ENCODE results near the gene DDX19B. TPM values are rescaled to one million over a fixed set of nuclear protein-coding genes. Genes with fewer than 3 reads are reported as not detected.

Gene DDX19B
- total and polyA plus RNA-seq, 9 of the 15 experiments (the other 6 are each of a cell fraction or from before 2014, with no cell fraction given) = 7.0 to 32.9 (median 19.3) TPM

DNA sequence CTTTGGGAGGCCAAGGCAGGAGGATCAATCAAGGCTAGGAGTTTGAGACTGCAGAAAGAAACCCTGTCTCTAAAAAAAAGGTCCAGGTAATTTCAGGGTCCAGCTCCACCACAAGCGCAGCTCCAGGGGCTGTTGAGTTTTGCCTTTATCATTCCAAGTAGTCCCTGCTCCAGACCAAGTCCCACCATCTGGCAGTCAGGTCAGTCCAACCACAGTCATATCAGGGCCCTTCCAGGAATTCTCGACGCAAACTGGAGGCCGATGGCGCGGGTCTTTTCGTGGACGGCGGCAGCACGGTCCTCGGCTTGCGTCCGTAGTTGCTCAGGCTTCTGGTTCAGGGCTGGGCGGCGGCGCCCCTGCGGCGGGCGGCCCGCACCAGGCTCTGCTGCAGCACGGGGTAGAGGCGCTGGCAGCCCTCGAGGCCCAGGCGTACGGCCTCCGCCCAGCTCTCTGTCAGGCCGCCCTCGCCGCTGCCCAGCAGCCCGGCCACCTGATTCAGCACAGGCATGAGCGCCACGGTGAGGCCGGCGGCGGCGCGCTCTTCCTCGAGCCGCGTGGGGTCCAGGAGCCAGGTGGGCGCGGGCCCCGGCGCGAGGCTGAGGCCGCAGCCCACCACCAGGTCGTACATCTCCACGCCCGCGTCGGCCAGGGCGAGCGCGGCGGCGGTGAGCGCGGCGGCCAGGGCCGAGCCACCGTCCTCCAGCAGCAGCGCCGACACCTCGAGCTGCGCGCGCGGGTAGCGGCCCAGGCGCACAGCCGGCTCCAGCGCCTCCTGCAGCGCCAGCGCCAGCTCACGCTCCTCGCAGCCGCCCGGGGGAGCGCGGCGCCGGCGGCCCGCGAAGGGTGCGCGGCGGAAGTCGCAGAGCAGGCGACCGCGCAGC is 48.0 kb upstream of the DDX19B start (continued):
- TF ChIP-seq, protein P1, sequence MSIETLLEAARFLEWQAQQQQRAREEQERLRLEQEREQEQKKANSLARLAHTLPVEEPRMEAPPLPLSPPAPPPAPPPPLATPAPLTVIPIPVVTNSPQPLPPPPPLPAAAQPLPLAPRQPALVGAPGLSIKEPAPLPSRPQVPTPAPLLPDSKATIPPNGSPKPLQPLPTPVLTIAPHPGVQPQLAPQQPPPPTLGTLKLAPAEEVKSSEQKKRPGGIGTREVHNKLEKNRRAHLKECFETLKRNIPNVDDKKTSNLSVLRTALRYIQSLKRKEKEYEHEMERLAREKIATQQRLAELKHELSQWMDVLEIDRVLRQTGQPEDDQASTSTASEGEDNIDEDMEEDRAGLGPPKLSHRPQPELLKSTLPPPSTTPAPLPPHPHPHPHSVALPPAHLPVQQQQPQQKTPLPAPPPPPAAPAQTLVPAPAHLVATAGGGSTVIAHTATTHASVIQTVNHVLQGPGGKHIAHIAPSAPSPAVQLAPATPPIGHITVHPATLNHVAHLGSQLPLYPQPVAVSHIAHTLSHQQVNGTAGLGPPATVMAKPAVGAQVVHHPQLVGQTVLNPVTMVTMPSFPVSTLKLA (conservative IDR thresholded peaks at IDR 0.05) = peak in 1 of 2 experiments; percentile 8; a peak in 1 of 4 replicates
- TF ChIP-seq HMG20B (CRISPR knock-in tag; IDR thresholded peaks at IDR 0.05) = no peak
- TF ChIP-seq TAF7 (tag; IDR thresholded peaks at IDR 0.05) = no peak
- TF ChIP-seq NR2C2 (CRISPR knock-in tag; IDR thresholded peaks at IDR 0.05) = peak; percentile 80
- TF ChIP-seq NR2C2 (tag; IDR thresholded peaks at IDR 0.05) = no peak
- no peak for TF ChIP-seq TCFL5 (CRISPR knock-in tag; conservative IDR thresholded peaks at IDR 0.05)
- TF ChIP-seq ETV5 (CRISPR knock-in tag; IDR thresholded peaks at IDR 0.05; ENCODE audit: low read depth) = peak; percentile 46; the same call in 1 of the 2 replicates
- TF ChIP-seq ZNF79 (CRISPR knock-in tag; IDR thresholded peaks at IDR 0.05; ENCODE audit: low read depth) = no peak
- TF ChIP-seq, protein P2, sequence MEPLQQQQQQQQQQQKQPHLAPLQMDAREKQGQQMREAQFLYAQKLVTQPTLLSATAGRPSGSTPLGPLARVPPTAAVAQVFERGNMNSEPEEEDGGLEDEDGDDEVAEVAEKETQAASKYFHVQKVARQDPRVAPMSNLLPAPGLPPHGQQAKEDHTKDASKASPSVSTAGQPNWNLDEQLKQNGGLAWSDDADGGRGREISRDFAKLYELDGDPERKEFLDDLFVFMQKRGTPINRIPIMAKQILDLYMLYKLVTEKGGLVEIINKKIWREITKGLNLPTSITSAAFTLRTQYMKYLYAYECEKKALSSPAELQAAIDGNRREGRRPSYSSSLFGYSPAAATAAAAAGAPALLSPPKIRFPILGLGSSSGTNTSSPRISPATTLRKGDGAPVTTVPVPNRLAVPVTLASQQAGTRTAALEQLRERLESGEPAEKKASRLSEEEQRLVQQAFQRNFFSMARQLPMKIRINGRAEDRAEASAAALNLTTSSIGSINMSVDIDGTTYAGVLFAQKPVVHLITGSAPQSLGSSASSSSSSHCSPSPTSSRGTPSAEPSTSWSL (CRISPR knock-in tag; IDR thresholded peaks at IDR 0.05; ENCODE audit: borderline replicate concordance) = no peak
- TF ChIP-seq FOXP1 (CRISPR knock-in tag; IDR thresholded peaks at IDR 0.05) = no peak
- TF ChIP-seq RBBP5 (IDR thresholded peaks at IDR 0.05; ENCODE audit: borderline replicate concordance, insufficient read depth, low read length, poor library complexity, severe bottlenecking) = peak; percentile 91
- TF ChIP-seq RBM22 (IDR thresholded peaks at IDR 0.05; ENCODE audit: low read depth, low read length, poor library complexity, severe bottlenecking) = peak; percentile 95
- no peak for TF ChIP-seq SRF (CRISPR knock-in tag; IDR thresholded peaks at IDR 0.05)
- TF ChIP-seq HMGN3 (IDR thresholded peaks at IDR 0.05; ENCODE audit: borderline replicate concordance, extremely low read depth, insufficient read length, low read depth, low read length) = peak; percentile 26
- no peak for TF ChIP-seq POLR3G (IDR thresholded peaks at IDR 0.05; ENCODE audit: extremely low read depth, insufficient read length, insufficient replicate concordance)
- TF ChIP-seq ERF (CRISPR knock-in tag; IDR thresholded peaks at IDR 0.05) = 0 out of 2 replicates have a peak, but pooled peaks have one; percentile 23
- TF ChIP-seq FOXA1 (IDR thresholded peaks at IDR 0.05; ENCODE audit: borderline replicate concordance) = no peak
- TF ChIP-seq SMAD1 (IDR thresholded peaks at IDR 0.05; ENCODE audit: low read depth, low read length, partially characterized antibody) = no peak
- TF ChIP-seq, protein P3, sequence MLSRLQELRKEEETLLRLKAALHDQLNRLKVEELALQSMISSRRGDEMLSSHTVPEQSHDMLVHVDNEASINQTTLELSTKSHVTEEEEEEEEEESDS (CRISPR knock-in tag; IDR thresholded peaks at IDR 0.05) = no peak
- TF ChIP-seq ZNF224 (CRISPR knock-in tag; IDR thresholded peaks at IDR 0.05) = no peak; the same call in 1 of the 2 replicates
- no peak for TF ChIP-seq ZNF274 (IDR thresholded peaks at IDR 0.05; ENCODE audit: borderline replicate concordance, low read depth, low read length)
- peak; percentile 21; the same call in 1 of the 2 replicates for TF ChIP-seq ZNF263 (CRISPR knock-in tag; IDR thresholded peaks at IDR 0.05; ENCODE audit: borderline replicate concordance)
- TF ChIP-seq ZFP36 (IDR thresholded peaks at IDR 0.05; ENCODE audit: low read depth, low read length, partially characterized antibody) = no peak

Data from K562 (cell line).